GM10847 (cell line): ENCODE results near the gene ELK3.

Experiments used
- POLR2A ChIP-seq: IDR thresholded peaks from 2 replicates; pipeline ENCODE4 v1.6.1; 2011; ENCODE audit not compliant: insufficient read length; ENCODE audit errors: extremely low read depth

Gene ELK3

DNA sequence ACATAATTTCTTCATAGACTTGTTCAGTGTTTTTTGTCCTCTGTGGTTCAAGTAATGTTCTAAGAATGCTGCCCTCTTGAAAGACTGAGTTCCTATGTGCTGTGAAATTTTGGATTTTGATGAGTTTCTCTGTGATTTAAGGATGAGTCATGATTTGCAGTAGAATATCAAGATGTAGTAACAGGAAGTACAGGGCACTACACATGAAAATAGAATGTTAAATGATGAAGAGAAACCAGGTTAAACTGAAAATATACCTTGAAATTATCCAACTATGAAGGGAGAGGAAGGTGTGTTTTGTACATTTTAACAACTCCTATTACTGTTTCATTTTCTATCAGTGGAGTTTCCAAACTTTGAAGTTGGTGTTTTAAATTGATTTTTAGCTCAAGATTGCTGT is 4.8 kb downstream of the ELK3 start:
- TF ChIP-seq POLR2A, result no peak

DNA sequence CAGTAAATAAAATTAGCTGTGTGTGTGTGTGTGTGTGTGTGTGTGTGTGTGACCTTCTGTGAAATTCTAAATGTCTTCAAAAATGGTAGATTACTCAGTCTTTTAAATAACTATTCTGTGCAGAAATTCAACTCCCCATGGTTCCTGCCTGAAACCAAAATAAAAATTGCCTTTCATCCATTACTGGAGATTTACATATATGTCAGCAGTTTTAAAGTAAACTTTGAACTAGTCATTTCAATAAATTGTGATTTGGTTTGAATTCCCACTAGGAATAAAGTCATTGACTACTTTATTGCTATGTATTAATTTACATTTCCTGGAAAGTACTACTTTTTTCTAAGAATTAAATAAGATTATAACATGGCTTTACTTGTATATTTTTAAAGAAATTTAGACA is 5.3 kb downstream of the ELK3 start:
- TF ChIP-seq POLR2A, result no peak

DNA sequence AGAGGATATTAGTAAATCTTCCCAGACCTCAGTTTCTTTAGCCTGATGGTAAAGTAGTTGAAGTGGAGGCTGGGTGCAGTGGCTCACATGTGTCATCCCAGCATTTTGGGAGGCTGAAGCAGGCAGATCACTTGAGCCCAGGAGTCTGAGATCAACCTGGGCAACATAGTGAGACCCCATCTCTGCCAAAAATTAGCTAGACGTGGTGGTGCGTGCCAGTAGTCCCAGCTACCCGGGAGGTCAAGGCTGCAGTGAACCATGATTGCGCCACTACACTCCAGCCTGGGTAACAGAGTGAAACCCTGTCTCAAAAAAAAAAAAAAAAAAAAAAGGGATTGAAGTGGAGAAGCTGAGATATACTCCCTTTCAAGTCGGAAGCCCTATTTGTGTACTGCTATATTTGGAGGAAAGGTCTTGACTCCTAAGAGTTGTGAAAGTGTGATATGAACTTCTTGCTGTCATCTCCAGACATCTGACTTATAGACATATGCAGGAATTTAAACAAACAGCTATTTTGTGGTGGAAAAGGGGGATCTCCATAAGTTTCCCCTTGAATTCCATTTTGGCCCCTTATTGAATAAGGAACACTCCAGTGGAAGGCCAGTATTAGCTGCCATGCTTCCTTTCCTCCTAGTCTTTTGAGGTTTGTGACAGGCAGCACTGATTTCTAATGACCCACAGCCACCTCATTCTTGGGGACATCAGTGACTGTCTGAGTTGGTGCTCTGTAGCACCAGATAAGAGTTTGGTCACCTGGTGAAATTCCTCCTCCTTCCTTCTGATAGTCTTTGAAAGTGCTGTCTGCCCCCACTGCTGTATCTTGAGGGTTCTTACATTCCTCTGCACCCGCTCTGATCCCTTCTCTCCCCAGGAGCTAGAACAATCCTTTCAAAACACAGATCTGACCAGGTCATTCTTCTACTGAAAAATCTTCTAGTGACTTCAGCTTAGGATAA is 7.4 kb downstream of the ELK3 start:
- no peak for TF ChIP-seq POLR2A

DNA sequence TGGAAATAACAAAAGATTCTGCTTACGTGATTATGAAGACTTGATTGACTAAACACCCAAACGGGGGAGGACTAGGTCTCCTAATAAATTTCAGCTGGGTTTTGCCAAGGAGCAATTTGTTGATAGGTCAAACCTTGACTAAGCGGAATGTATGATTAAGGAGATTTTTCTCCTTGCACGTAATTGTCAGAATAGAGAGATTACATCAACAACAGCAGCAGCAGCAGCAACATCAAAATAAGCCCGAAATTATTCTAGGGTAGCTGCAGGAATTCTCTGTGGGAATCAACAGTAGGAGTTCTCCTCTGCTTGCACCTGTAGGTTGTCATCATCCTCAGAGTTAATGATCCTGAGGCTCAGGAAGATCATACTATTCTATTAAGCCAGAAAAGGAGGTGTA is 10.2 kb downstream of the ELK3 start:
- no peak for TF ChIP-seq POLR2A

DNA sequence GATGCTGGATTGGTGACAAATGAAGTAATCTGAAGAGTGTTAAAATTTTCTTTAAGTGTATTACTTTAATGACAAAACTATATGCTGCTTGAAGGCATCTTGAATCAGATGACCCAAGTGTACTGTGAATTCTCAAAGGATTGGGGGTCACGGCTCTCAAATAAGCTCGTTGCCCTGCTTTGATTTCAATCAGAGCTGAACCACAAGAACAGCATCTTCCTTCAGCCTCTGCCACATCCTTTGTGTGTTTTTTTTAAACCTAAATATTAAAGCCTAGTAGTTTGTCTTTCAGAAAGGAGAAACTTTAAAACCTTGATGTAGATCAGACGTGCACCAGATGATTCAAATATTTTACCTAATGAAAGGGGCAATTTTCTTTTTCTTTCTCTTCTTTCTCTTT is 11.7 kb downstream of the ELK3 start:
- TF ChIP-seq POLR2A, result no peak

DNA sequence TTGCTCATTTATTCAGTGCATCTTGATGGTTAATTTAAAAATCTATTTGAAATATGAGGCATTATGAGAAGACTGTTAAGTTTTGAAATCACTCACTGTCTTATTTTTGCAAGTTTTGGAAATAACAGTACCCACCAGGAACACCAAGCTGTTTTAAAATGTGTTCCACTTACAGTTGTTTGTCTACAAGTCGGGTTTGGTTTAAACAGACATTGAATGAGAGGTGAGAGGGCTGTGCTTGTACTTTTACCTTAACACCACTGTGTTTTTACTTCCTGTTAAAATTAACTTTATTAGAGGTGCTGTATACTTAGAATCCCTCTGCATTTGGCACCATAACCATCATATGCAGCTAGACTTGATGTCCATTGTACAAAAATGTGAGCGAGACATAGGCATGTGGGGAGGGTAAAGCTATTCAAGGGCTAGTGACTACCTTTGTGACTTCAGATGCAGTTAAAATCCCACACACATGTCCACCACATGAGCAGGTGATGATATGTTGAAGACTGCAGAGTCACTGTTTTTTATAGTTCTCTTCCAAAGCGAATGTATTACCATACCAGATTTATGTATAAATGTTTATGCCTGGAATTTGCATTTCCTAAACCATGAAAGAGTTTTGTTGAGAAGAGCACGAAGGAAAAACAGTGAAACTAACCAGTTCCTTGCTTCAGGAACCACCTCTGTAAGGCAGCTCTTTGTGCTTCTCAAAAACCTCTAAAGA is 12.9 kb downstream of the ELK3 start:
- TF ChIP-seq POLR2A, result no peak

DNA sequence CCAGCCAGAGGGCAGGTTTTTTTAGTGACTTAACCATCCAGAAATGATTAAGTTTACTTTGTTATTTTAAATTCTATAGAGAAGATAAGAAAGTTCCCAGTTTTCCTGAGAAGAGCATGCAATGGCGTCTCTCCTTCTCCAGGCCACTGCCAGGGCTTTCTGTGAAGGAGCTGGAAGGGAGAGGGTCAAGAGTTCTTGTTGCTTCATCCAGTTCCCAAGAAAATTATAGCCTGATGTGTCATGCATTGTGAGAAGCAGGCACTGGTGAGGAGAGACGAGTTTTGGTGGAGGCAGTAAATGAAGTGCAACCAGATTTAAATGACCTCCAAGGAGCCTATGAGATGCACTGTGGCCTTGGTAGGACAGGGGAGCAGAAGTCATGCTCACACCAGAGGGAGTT is 14.2 kb downstream of the ELK3 start:
- no peak for TF ChIP-seq POLR2A

DNA sequence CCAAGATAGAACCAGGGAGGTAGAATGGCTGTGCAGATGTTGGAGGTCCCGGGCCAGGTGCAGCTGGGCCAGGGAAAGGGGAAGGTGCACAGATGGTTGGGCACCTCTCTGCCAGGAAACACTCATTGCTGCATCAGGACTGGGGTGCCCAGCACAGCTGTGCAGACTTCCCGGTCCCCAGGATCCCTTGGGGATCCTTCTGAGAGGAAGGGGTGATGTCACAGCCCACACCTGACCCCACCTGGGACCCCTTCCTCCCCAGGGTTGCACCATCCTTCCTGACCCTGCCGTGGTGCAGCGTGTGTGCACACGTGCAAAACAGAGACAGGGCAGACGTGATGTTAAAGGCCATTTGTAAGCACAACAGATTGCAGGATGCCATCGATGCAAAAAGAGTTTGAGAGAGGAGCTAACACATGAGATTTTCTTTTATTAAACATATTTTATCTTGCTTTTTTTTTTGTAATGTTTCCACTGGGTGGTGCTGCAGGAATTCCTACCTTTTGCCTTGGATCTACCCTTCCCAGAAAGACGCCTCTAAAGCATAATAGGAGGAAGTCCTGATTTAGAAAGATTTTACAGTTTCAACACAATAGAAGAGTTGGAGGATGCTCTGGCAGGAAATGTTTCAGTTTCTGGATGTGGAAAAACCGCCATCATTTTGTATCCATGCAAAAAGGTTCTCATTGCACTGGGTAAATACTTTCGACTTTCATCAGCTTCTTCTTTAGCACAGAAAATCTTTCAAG is 14.8 kb downstream of the ELK3 start:
- TF ChIP-seq POLR2A, result no peak

DNA sequence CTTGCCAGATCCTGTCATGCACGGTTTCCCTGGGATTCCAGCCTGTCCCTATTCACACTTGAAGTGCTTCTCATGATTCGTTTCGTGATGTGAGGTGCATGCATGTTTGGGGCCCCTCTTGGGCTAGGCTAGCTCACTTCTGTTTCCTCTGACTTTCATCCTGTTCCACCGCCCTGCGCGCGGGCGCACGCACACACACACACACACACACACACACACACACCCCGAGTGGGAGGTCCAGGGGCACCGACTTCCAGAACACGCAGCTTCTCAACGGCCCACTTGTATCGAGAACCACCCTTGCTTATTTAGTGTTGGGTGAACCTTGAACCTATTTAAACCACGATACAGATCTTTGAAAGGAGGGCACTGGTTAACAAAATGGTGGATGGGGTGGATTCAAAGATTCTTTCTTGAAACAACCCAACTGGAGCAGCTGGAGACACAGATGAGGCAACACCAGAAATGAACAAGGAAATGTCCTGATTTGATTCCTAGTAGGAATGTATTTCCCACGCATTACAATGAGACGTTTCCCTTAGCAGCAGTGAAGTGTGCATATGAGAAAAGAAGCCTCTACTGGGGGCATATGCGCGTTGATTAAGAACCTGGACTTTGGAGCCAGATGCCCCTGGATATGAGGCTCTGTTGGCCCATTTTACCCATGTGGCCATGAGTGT is 16.3 kb downstream of the ELK3 start:
- no peak for TF ChIP-seq POLR2A

DNA sequence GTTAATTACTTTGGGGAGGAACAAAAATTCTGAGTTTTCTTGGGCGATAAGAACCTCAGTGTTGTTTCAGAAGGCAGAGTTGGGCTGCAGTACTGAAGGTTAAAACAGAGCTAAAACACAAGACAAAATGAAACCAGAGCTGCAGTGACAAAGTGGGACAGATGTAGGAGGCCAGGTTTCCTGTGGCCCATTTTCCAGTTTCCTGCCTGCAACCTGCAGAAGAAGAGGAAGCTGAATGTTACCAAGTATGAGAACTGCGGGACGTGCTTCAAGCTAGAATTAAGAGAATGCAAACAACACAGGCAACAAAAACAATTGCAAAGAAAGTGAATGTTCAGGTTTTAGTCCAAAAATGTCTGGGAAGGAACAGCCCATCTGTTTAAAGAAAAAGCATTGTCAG is 17.8 kb downstream of the ELK3 start:
- no peak for TF ChIP-seq POLR2A

DNA sequence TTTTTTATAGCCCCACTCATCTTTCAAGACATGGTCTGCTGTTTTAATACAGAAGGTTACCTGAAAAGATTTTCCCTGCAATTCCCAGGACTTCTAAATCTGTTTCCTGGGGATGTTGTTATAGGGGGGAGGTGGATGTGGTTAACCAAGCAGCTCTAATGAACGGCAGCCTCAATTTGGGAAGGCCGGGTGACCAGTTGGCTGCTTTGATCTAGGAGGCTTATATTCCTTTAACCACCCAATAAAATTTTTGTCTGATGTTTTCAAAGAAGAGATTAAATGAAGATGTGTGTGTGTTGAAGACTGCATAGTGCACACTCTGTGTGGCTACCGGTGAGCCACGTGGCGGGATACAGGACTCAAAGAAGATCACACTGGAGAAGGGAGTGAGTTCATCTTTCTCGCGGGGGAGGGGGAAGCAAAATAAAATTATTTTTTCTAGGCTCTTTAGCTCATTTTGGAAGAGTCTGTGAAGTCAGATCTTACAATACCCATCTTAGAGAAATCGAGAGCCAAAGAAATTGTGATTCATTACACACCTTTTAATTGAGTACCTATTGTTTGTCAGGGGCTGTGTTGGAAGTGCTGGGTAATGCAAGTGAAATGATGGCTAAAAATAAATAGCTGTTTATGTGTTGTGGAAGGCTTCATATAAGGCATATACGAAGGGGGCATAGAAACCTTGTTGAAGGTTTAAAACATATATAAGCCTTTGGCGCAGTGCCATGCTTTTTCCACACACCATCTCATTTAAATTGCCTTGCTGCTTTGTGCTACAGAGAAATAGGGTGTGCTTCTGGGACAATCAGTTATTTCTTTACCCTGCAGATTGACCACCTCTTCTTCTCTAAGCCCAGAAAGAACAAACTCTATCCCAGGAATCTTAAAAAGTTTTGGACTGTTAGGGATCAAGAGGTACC is 18.5 kb downstream of the ELK3 start:
- TF ChIP-seq POLR2A, result no peak

DNA sequence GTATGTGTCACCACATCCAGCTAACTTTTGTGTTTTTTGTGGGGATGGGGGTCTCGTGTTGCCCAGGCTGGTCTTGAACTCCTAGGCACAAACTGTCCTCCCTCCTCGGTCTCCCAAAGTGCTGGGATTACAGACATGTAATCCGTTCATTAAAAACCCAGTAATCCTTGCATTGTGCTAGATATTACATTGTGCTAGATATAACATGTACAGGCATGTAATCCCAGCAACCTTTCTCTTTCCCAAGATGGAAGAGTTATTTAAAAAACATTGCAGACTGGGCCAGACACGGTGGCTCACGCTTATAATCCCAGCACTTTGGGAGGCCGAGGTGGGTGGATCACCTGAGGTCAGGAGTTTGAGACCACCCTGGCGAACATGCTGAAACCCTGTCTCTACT is 19.7 kb downstream of the ELK3 start:
- no peak for TF ChIP-seq POLR2A

DNA sequence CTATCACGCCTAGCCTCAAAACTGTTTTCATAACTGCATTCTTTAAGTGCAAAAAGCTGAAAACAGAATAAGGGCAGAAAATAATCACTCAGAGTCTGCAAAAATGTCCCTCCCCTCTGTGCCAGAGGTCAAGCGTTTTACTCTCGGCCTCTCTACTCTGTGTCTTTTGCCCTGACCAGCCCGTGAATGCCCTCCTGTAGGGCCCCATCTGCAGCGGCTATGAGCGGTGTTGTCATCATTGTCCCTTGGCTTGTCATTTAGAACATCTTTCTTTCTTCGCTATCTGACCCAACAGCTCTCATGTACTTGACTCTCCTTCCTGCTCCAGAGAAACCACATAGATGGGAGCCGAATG is 21.7 kb downstream of the ELK3 start:
- TF ChIP-seq POLR2A, result no peak

DNA sequence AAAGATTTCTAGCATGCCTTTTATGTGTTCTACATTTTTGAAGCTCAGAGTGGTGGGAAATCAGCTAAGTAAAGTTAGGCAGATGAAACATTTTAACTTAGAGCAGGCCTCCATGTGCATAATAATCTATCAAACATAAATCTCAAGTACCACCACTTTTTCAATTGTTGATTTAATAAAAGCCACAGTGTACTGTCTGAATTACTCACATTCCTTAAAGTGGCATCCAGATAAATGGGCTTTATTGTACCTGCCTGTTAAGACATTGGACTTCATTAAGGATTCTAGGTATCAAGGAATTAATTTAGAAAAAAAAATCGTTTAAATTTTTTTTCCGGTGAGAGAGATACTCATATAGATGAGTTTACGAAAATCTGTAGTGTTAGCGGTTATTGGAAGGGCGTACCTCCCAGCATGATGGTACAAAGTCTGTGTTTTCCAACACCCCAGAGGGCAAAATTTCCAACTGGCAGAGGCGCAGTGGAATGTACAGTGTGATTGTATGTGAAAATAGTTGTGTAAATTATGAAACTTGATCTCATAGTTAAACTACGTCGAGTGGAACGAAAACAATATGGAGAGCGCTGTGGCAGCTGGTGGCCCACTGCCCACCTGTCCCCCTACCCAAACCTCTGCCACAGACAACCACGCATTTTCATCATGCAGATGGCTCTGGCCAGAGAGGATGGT is 25.0 kb downstream of the ELK3 start:
- no peak for TF ChIP-seq POLR2A

DNA sequence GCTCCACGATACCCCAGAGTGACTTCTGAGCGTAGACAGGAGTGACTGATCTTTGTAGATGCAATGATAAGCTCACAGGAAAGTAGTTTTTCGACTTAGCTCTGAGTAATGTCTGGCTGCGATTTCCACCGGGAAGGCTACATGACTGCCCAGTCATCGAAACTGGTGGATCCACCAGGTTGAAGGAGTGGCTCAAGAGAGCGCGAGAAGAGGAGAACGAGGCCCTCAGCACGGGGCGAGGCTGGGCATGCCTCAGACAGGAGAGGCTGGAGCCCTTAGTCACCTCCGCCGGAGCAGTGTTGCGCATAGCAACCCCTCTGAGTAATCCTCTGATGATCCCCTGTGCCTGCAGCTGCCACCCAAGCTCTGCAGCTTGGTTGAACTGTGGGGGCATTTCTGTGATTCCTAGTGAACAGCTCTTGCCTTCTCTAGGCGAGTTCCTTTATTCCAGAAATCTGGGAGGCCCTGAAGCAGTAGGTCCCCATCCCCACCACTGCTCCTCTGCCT is 25.6 kb downstream of the ELK3 start:
- TF ChIP-seq POLR2A, result no peak
